T47D (cell line): ENCODE data around the gene GSK3B.

Source experiments
- DNase-seq, 2 experiments: peaks; one replicate each; pipeline versions ENCODE4 v3.0.0 to v3.0.0-alpha.2; 2011 to 2012; ENCODE audit warnings: low read depth in 1 of 2, low spot score in 1 of 2
- JUND ChIP-seq: IDR thresholded peaks from 2 replicates; pipeline ENCODE4 v1.6.1; 2012; ENCODE audit warnings: low read depth
- in situ Hi-C: cut with HindIII; loops from 2 replicates; pipeline ENCODE4 v1.10.0; 2016; ENCODE audit warnings: low sequenced_read_pairs, low pct_unique_long_range_greater_than_20kb

Gene GSK3B

DNA sequence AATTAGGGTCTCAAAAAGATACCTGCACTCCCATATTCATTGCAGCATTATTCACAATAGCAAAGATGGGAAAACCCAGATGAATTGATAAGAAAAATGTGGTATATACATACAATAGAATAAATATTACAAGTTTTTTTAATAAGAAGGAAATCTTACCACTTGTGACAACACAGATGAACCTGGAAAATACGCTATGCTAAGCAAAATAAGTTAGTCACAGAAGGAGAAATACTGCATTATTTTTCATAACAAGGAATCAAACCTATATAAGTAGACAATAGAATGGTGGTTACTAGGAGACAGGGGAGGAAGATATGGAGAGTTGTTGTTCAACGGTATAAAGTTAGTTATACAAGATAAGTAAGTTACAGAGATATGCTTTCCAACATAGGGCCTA lies 130.0 kb downstream of the GSK3B start:
- TF ChIP-seq JUND, result no peak
- no peak for DNase-seq
- in situ Hi-C loops, result no loop called here

GRCh38 chr3:119955972-119956371 lies 138.3 kb downstream of the GSK3B start:
- in situ Hi-C loops, result no loop called here
- no peak for DNase-seq
- TF ChIP-seq JUND, result no peak

DNA sequence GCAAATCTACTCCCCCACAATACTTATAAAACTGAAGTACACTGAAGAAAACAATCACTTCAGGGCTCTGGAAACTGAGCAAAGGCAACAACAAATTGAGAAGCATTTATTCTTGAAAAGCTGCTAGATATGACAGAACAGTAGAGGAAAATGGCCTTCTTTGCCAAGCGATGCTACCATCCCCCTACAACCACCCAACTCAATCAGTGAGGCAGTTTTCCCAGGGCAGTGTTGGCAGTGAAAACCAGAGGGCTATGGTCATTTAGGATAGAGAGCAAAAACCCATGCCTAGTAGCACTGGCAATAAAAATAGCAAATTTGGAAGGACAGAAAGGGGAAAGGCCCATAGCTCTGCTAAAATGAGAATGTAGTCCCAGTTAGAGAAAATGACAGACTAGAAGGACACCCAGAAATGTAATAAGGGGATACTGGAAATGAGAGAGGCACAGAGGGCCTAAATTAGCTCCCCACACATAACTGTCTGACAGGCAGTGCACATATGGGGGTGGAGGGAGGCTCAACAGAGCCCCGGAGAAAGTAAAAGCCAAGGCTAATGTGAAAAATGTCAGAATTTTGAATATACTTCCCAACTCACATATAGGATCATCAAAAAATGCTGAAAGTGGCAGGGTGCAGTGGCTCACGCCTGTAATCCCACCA lies 143.5 kb downstream of the GSK3B start:
- DNase-seq, result no peak
- in situ Hi-C loops, result no loop called here
- TF ChIP-seq JUND, result no peak

GRCh38 chr3:119945291-119945690 lies 149.0 kb downstream of the GSK3B start:
- in situ Hi-C loops, result no loop called here
- no peak for TF ChIP-seq JUND
- no peak for DNase-seq

DNA sequence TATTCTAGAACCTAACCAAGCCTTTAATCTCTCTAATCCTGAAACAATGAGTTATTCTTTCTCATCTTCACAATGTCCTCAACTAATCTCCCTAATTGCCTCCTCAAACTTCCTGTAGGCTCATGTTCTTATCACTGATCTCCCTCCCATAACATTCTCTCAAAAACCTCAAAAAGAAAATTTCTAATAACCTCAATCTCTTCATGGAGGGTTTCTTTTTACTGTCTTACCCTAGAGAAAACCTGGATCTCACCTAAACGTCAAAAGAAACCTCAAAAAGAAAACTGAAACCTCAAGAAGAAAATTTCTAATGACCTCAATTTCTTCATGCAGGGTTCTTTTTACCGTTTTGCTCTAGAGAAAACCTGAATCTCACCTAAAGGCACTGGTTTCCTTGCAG lies 150.2 kb downstream of the GSK3B start:
- TF ChIP-seq JUND, result no peak
- DNase-seq, result no peak
- in situ Hi-C loops, result no loop called here

DNA sequence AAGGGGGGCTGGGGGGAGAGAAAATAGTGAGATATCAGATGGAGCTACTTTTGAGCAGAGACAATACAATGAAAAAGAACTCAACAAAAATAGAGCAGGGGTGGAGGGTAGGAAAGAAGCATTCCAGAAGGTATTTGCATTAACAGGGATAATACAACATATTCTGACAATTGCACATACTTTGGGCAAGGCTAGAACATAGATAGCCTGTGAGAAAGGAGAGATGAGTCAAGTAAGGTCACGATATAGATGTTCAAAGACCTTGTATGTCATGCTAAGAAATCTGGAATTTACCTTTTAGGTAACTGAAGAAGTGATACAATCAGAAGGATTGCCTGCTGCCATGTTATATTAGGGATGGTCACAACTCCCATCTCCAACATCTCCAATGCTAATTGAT lies 155.2 kb downstream of the GSK3B start:
- DNase-seq, result no peak
- in situ Hi-C loops, result no loop called here
- TF ChIP-seq JUND, result no peak

- no peak for DNase-seq
- in situ Hi-C loops, result no loop called here
- no peak for TF ChIP-seq JUND
Observed at GRCh38 chr3:119937229-119937628, 157.0 kb downstream of the GSK3B start.

DNA sequence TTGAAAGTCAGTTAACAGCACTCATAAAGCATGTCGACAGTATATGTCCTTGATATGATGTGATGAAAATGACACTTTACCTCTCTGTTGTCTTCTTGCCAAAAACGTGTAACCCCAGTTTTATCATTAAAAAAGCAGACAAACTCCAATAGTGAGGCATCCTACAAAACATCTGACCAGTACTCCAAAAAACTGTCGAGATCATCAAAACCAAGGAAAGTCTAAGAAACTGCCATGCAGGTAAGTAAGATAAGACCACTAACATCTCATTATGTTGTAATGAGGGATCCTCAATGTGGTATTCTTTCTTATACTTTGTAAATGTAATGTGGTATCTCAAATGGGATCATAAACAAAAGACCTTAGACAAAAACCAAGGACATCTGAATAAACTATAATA lies 160.0 kb downstream of the GSK3B start:
- no peak for DNase-seq
- in situ Hi-C loops, result no loop called here
- no peak for TF ChIP-seq JUND

GRCh38 chr3:119933207-119933606 lies 161.0 kb downstream of the GSK3B start:
- no peak for TF ChIP-seq JUND
- no peak for DNase-seq
- in situ Hi-C loops, result no loop called here

GRCh38 chr3:119930286-119930685 lies 164.0 kb downstream of the GSK3B start:
- no peak for DNase-seq
- TF ChIP-seq JUND, result no peak
- in situ Hi-C loops, result no loop called here

DNA sequence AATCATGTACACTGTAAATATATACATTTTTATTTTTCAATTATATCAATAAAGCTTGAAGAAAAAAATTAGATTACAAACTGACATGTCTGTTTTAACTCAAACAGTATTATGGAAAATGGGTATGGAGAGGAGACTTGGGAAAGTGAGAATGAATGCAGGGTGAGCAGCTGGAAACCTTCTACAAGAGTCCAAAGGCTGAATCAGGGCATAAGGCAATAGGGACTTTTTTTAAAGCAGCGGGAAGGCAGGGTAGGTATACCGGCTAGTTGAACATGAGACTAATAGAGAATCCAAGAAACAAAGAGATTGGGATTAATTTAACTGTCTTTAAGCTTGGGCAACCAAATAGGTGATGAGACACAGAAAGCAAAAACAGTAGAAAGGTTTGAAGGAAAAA lies 167.1 kb downstream of the GSK3B start:
- in situ Hi-C loops, result no loop called here
- DNase-seq, result no peak
- no peak for TF ChIP-seq JUND

DNA sequence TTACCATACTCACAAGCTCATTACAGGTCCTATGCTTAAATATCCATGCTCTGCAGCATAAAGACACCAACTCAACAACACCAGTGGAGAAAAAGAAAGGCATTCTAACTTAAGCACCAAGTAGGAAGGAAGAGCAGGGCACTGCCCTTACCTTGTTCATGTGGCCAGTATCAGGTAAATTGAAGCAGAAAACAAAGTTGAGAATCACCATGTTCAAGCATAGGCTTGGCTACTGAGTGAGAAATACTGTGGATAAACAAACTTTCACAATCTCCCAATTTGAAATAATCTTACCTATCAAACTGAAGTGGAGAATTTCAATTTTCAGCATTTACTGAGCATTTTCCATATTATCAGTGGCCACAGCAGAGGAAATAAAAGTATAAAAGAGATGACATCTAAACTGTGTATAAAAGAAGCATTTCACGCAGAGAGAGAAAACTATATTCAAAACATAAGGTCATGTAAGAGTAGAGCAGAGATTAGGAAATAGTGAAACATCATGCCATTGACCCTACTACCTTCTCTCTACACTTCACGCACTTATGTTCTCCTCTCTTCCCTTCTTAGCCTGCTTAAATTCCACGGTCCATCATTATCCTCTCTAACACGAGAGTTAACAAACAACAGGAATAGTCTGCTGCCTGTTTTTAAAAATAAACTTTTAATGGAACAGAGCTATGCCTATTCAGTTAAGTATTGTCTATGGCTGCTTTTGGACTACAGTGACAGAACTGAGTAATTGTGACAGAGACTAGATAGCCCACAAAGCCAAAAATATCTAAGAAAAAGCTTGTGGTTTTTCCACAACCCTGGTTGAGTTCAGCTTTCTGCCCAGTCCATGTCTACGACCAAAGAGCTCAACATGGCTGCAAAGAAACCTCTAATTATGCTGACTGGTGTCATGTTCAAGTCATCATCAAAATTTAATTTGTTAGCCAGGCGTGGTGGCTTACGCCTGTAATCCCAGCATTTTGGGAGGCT lies 169.8 kb downstream of the GSK3B start:
- in situ Hi-C loops, result no loop called here
- DNase-seq, result no peak
- no peak for TF ChIP-seq JUND
